Measurements from ENCODE around the gene HES2. TPM values are rescaled to one million over a fixed set of nuclear protein-coding genes. Genes with fewer than 3 reads are reported as not detected.
"Not testable (repeated sequence)": the region's sequence is repeated elsewhere in the genome, so short reads cannot be mapped to it uniquely, and the experiment has no call there.

HES2 gene
- total and polyA plus RNA-seq, 2 donors, result 0.03 to 0.53 TPM

GRCh38 chr1:6389971-6390370 is 29.7 kb downstream of the HES2 start:
- Histone ChIP-seq H3K36me3 (ENCODE audit: insufficient read depth) (no peaks in the 10 kb centered on the region), H3K27ac (ENCODE audit: low read depth) (no peak overlapping the region), H3K4me1 (ENCODE audit: insufficient read depth) (no peaks in the 10 kb centered on the region), H3K4me3 (ENCODE audit: low read depth, low read length) (no peak overlapping the region)
- 90% methylated on average over 9 of the region's 9 CpGs for WGBS
- DNase-seq (ENCODE audit: extremely low spot score), result no peak

DNA sequence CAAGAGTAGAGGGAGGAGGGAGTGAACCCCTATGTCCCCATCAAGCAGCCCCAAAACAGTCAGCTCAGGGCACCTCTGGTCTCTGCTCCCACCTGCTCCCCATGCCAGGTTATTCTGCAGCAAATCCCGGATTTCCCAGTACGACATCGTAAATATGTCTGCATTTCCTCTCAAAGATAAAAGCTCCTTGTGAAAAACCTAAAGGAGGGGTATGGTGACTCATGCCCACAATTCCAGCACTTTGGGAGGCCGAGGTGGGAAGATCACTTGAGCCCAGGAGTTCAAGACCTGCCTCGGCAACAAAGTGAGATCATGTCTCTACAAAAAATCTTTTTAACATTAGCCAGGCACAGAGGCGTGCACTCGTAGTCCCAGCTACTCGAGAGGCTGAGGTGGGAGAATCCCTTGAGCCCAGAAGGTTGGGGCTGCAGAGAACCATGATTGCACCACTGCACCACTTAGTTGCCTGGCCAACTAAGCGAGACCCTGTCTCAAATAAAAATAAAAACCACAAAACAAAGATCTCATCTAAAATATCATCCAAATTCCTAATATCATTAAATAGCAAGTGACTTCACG is 33.3 kb downstream of the HES2 start:
- 67% methylated on average over 10 of the region's 10 CpGs for WGBS
- DNase-seq (ENCODE audit: extremely low spot score), result no peak
- no peaks in the 10 kb centered on the region for H3K36me3 ChIP-seq (ENCODE audit: insufficient read depth)
- no peak overlapping the region for H3K27ac ChIP-seq (ENCODE audit: low read depth)
- no peaks in the 10 kb centered on the region for H3K4me1 ChIP-seq (ENCODE audit: insufficient read depth)
- H3K4me3 ChIP-seq (ENCODE audit: low read depth, low read length), result no peak overlapping the region

- WGBS, result 61% methylated on average over 22 of the region's 22 CpGs
- no peaks in the 10 kb centered on the region for H3K36me3 ChIP-seq (ENCODE audit: insufficient read depth)
- no peak overlapping the region for H3K27ac ChIP-seq (ENCODE audit: low read depth)
- H3K4me3 ChIP-seq (ENCODE audit: low read depth, low read length), result no peak overlapping the region
- no peaks in the 10 kb centered on the region for H3K4me1 ChIP-seq (ENCODE audit: insufficient read depth)
- no peak for DNase-seq (ENCODE audit: extremely low spot score)
Observed at GRCh38 chr1:6385488-6386191, 34.1 kb downstream of the HES2 start.

GRCh38 chr1:6384962-6385361 is 34.8 kb downstream of the HES2 start:
- WGBS, result 69% methylated on average over 5 of the region's 5 CpGs
- Histone ChIP-seq H3K4me1 (ENCODE audit: insufficient read depth) (no peaks in the 10 kb centered on the region), H3K36me3 (ENCODE audit: insufficient read depth) (no peaks in the 10 kb centered on the region), H3K27ac (ENCODE audit: low read depth) (no peak overlapping the region), H3K4me3 (ENCODE audit: low read depth, low read length) (no peak overlapping the region)
- no peak for DNase-seq (ENCODE audit: extremely low spot score)

GRCh38 chr1:6384135-6384534 is 35.6 kb downstream of the HES2 start:
- DNase-seq (ENCODE audit: extremely low spot score), result no peak
- WGBS, result 100% methylated on average over 1 of the region's 1 CpG
- H3K4me1 ChIP-seq (ENCODE audit: insufficient read depth), result no peaks in the 10 kb centered on the region
- no peak overlapping the region for H3K27ac ChIP-seq (ENCODE audit: low read depth)
- H3K4me3 ChIP-seq (ENCODE audit: low read depth, low read length), result no peak overlapping the region
- H3K36me3 ChIP-seq (ENCODE audit: insufficient read depth), result no peaks in the 10 kb centered on the region

- H3K36me3 ChIP-seq (ENCODE audit: insufficient read depth), result no peaks in the 10 kb centered on the region
- H3K4me1 ChIP-seq (ENCODE audit: insufficient read depth), result no peaks in the 10 kb centered on the region
- no peak overlapping the region for H3K27ac ChIP-seq (ENCODE audit: low read depth)
- no peak overlapping the region for H3K4me3 ChIP-seq (ENCODE audit: low read depth, low read length)
- WGBS, result 97% methylated on average over 7 of the region's 7 CpGs
- no peak for DNase-seq (ENCODE audit: extremely low spot score)
Observed at GRCh38 chr1:6380037-6380436, 39.7 kb downstream of the HES2 start.

DNA sequence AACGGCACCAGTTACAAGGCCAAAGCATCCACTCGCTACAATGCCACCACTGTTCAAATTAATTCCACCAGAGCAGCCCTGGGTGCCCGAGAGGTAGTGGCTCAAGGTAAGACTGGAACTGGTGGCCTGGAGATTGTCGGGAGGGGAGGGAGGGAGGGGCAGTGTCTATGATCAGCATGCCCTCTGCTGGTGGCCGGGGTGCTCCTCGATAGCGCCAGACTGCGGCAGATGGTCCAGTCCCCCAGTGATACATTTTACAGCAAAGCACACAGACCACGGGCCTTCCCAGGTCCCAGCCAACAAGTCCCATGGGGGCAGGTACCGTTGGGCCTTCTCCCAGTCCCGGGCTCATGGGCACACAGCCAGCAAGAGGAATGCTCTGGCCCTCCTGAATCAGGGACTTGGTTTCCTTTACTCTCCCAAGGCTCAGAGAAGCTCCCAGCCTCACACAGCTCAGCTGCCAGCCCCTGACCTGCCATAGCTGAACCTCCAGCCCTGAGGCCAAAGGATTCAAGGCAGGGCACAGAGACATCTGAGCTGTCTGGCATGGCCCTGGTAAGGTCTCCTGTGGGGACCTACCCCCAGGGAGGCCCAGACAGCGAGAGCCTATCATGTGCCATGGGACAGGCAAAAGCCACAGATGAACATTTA is 41.5 kb downstream of the HES2 start:
- no peaks in the 10 kb centered on the region for H3K36me3 ChIP-seq (ENCODE audit: insufficient read depth)
- 72% methylated on average over 12 of the region's 12 CpGs for WGBS
- no peak overlapping the region for H3K27ac ChIP-seq (ENCODE audit: low read depth)
- no peak for DNase-seq (ENCODE audit: extremely low spot score)
- no peaks in the 10 kb centered on the region for H3K4me1 ChIP-seq (ENCODE audit: insufficient read depth)
- H3K4me3 ChIP-seq (ENCODE audit: low read depth, low read length), result no peak overlapping the region

- 91% methylated on average over 8 of the region's 8 CpGs for WGBS
Observed at GRCh38 chr1:6373961-6374720, 45.6 kb downstream of the HES2 start.

DNA sequence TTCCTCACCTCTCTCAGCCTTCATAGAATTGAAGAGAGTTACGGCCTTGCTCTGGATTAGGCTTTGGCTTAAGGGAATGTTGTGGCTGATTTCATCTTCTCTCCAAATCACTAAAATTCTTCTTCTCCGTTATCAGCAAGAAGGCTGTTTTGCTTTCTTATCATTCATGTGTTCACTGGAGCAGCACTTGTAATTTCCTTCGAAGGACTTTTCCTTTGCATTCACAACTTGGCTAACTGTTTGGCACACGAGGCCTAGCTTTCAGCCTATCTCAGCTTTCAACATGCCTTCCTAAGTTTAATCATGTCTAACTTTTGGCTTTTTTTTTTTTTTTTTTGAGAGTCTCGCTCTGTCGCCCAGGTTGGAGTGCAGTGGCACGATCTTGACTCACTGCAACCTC is 47.5 kb downstream of the HES2 start:
- not testable (repeated sequence) for DNase-seq (ENCODE audit: extremely low spot score); H3K4me3 ChIP-seq (ENCODE audit: low read depth, low read length); H3K27ac ChIP-seq (ENCODE audit: low read depth); H3K4me1 ChIP-seq (ENCODE audit: insufficient read depth); H3K36me3 ChIP-seq (ENCODE audit: insufficient read depth)
- WGBS, result 77% methylated on average over 7 of the region's 7 CpGs

More at GRCh38 chr1:6373961-6374720, 45.6 kb downstream of the HES2 start:
- Histone ChIP-seq H3K4me1 (ENCODE audit: insufficient read depth) (no peaks in the 10 kb centered on the region), H3K36me3 (ENCODE audit: insufficient read depth) (no peaks in the 10 kb centered on the region), H3K4me3 (ENCODE audit: low read depth, low read length) (no peak overlapping the region), H3K27ac (ENCODE audit: low read depth) (no peak overlapping the region)
- DNase-seq (ENCODE audit: extremely low spot score), result peak; percentile 54

DNA sequence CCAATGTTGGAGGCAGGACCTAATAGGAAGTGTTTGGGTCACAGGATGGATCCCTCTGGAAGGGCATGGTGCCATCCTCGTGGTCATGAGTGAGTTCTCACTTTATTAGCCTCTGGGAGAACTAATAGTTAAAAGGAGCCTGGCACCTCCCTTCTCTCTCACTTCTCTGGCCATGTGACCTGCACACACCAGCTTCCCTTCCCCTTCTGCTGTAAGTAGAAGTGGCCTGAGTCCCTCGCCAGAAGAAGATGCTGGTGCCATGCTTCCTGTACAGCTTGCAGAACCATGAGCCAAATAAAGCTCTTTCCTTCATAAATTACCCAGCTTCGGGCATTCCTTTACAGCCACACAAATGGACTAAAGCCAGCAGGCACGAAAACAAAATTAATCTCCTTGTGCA is 49.7 kb downstream of the HES2 start:
- Histone ChIP-seq H3K4me1 (ENCODE audit: insufficient read depth) (no peaks in the 10 kb centered on the region), H3K4me3 (ENCODE audit: low read depth, low read length) (no peak overlapping the region), H3K36me3 (ENCODE audit: insufficient read depth) (no peaks in the 10 kb centered on the region), H3K27ac (ENCODE audit: low read depth) (no peak overlapping the region)
- WGBS, result 79% methylated on average over 4 of the region's 4 CpGs
- no peak for DNase-seq (ENCODE audit: extremely low spot score)

DNA sequence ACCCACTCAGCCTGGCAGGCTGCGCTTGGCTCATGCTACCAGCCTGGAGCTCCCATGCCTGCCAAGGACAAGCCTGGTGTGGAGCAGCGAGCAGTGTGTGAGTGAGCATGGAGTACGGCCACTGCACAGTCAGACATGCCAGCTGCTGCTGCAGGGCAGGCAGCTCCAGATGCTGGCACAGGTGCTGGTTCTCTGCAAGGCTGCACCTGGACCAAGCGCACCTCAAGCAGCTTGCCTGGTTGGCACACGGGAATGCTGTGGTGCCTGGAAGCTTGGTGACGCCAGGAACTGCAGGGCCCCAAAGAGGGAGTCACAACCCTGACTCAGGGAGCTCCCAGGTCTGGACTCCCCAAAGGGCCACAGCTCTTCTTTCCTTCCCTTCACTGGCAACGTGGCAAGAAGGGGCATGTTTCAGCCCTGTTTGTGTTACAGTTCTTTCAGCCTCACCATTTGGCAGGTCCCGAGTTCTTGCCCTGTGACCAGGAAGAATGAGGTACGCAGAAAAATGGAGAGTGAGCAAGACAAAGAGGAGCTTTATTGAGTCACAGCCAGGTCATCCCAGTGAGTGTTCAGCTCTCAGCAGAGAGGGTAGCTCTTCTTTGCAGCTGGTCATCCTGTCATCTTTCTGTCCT is 52.2 kb downstream of the HES2 start:
- no peak overlapping the region for H3K4me3 ChIP-seq (ENCODE audit: low read depth, low read length)
- H3K27ac ChIP-seq (ENCODE audit: low read depth), result no peak overlapping the region
- H3K36me3 ChIP-seq (ENCODE audit: insufficient read depth), result no peaks in the 10 kb centered on the region
- no peak for DNase-seq (ENCODE audit: extremely low spot score)
- WGBS, result 95% methylated on average over 9 of the region's 9 CpGs
- no peaks in the 10 kb centered on the region for H3K4me1 ChIP-seq (ENCODE audit: insufficient read depth)

GRCh38 chr1:6365047-6365446 is 54.7 kb downstream of the HES2 start:
- no peak overlapping the region for H3K27ac ChIP-seq (ENCODE audit: low read depth)
- H3K4me1 ChIP-seq (ENCODE audit: insufficient read depth), result peaks cover 2% of the 10 kb centered on the region
- 74% methylated on average over 5 of the region's 5 CpGs for WGBS
- H3K4me3 ChIP-seq (ENCODE audit: low read depth, low read length), result no peak overlapping the region
- no peaks in the 10 kb centered on the region for H3K36me3 ChIP-seq (ENCODE audit: insufficient read depth)
- no peak for DNase-seq (ENCODE audit: extremely low spot score)

GRCh38 chr1:6363085-6363884 is 56.4 kb downstream of the HES2 start:
- not testable (repeated sequence) for DNase-seq (ENCODE audit: extremely low spot score); H3K36me3 ChIP-seq (ENCODE audit: insufficient read depth); H3K4me1 ChIP-seq (ENCODE audit: insufficient read depth); H3K4me3 ChIP-seq (ENCODE audit: low read depth, low read length); H3K27ac ChIP-seq (ENCODE audit: low read depth)
- 47% methylated on average over 20 of the region's 20 CpGs for WGBS

Measured in urinary bladder (tissue), 4 donors.